H1 (cell line): Measurements from ENCODE around the gene CP. TPM values are rescaled to one million over a fixed set of nuclear protein-coding genes. Genes with fewer than 3 reads are reported as not detected.

Experiments
- CTCF ChIA-PET: fragments of 300-600 bp; sonication (Branson Sonifier 250); formaldehyde crosslinking; loops from one replicate; lab custom pipeline; 2021; ENCODE audit not compliant: partially characterized antibody; lab: Charles Lee
- POLR2A ChIA-PET: fragments of 300-600 bp; sonication (Branson Sonifier 250); formaldehyde crosslinking; loops from one replicate; lab custom pipeline; 2021; ENCODE audit warnings: inconsistent platforms; ENCODE audit not compliant: partially characterized antibody; lab: Charles Lee
- DNase-seq, 2 experiments: peaks; one replicate each; pipeline versions ENCODE4 v3.0.0 to v3.0.0-alpha.2; 2010 to 2022; ENCODE audit warnings: low spot score in 2 of 2, low read depth in 1 of 2, mixed read lengths in 1 of 2
- FAIRE-seq: peaks from 2 replicates; lab custom pipeline; 2011; peaks lifted over from hg19 to GRCh38; lab: Jason Lieb, UNC
- H2AFZ ChIP-seq: 2 replicates; pipeline ENCODE4 v1.8.1; 2012; ENCODE audit warnings: low read length, inconsistent platforms
- H2AK5ac ChIP-seq: 2 replicates; pipeline ENCODE4 v1.6.1; 2013; ENCODE audit warnings: low read depth, low read length
- H2BK120ac ChIP-seq: replicated peaks from 2 replicates; pipeline ENCODE3; 2013; ENCODE audit warnings: low read depth, low read length, inconsistent platforms
- H2BK12ac ChIP-seq: 2 replicates; pipeline ENCODE4 v1.6.1; 2013; ENCODE audit warnings: low read depth, low read length
- H2BK15ac ChIP-seq: 2 replicates; pipeline ENCODE4 v1.6.1; 2013; ENCODE audit warnings: low read length
- H2BK20ac ChIP-seq: 2 replicates; pipeline ENCODE4 v1.6.1; 2013; ENCODE audit warnings: low read length
- H2BK5ac ChIP-seq: 2 replicates; pipeline ENCODE4 v1.6.1; 2013; ENCODE audit warnings: low read depth, low read length
- H3K14ac ChIP-seq: 2 replicates; pipeline ENCODE4 v1.6.1; 2013; ENCODE audit warnings: inconsistent platforms; ENCODE audit not compliant: insufficient read length
- H3K18ac ChIP-seq: 2 replicates; pipeline ENCODE4 v1.6.1; 2013; ENCODE audit warnings: low read length; ENCODE audit errors: extremely low read depth
- H3K23ac ChIP-seq: 2 replicates; pipeline ENCODE4 v1.6.1; 2013; ENCODE audit warnings: inconsistent platforms; ENCODE audit not compliant: insufficient read length
- H3K23me2 ChIP-seq: 2 replicates; pipeline ENCODE4 v1.6.1; 2013; ENCODE audit warnings: low read depth, low read length
- H3K27ac ChIP-seq: 2 replicates; pipeline ENCODE4 v1.6.1; 2011; ENCODE audit warnings: low read depth, low read length, inconsistent platforms
- H3K27me3 ChIP-seq, 4 experiments: replicated peaks in 1 of 4; 1 replicate in 1 of 4; 2 replicates in 3 of 4; pipeline versions ENCODE4 v1.6.1 to v1.8.1; 2011 to 2013; ENCODE audit warnings: low read length in 3 of 4, mild to moderate bottlenecking in 3 of 4, inconsistent platforms in 2 of 4, mixed read lengths in 2 of 4, moderate library complexity in 1 of 4; ENCODE audit not compliant: control insufficient read depth in 3 of 4, insufficient read depth in 3 of 4; ENCODE audit errors: extremely low read depth in 1 of 4
- H3K36me3 ChIP-seq, 4 experiments: 2 replicates each; pipeline versions ENCODE4 v1.6.1 to v1.8.1; 2011 to 2013; ENCODE audit warnings: mild to moderate bottlenecking in 4 of 4, low read length in 3 of 4, moderate library complexity in 2 of 4, control low read depth in 1 of 4, inconsistent platforms in 1 of 4; ENCODE audit not compliant: insufficient read depth in 4 of 4, control insufficient read depth in 2 of 4
- H3K4ac ChIP-seq: replicated peaks from 2 replicates; pipeline ENCODE3; 2013; ENCODE audit warnings: low read length, low read depth, mixed read lengths, inconsistent platforms; ENCODE audit not compliant: insufficient read length
- H3K4me1 ChIP-seq, 4 experiments: replicated peaks in 1 of 4; 1 replicate in 1 of 4; 2 replicates in 3 of 4; pipeline versions ENCODE4 v1.6.1 to v1.8.1; 2011 to 2013; ENCODE audit warnings: low read length in 3 of 4, inconsistent platforms in 2 of 4, mixed read lengths in 1 of 4; ENCODE audit not compliant: insufficient read depth in 4 of 4, control insufficient read depth in 3 of 4
- H3K4me2 ChIP-seq, 2 experiments: 2 replicates each; pipeline versions ENCODE4 v1.6.1 to v1.8.1; 2011 to 2013; ENCODE audit warnings: low read depth in 2 of 2, low read length in 2 of 2, control low read depth in 1 of 2, inconsistent platforms in 1 of 2, mild to moderate bottlenecking in 1 of 2; ENCODE audit not compliant: insufficient read depth in 1 of 2
- H3K4me3 ChIP-seq, 4 experiments: fragments of 200-600, 300-600 bp in 1 of 4; sonication (generic), shearing (Covaris generic), sonication (Bioruptor Twin) in 1 of 4; 2 replicates each; pipeline versions ENCODE4 v1.5.1 to v1.8.1; 2011 to 2016; ENCODE audit warnings: low read length in 4 of 4, low read depth in 3 of 4, control low read depth in 2 of 4, inconsistent platforms in 2 of 4, mild to moderate bottlenecking in 2 of 4, mixed read lengths in 1 of 4, moderate library complexity in 1 of 4; ENCODE audit not compliant: insufficient read depth in 2 of 4; ENCODE audit errors: extremely low read depth in 1 of 4
- H3K56ac ChIP-seq: replicated peaks from 2 replicates; pipeline ENCODE3; 2013; ENCODE audit warnings: low read depth, mild to moderate bottlenecking, mixed read lengths, low read length, inconsistent platforms; ENCODE audit not compliant: insufficient read length
- H3K79me1 ChIP-seq: 2 replicates; pipeline ENCODE4 v1.6.1; 2013; ENCODE audit warnings: low read depth, low read length, control low read depth
- H3K79me2 ChIP-seq, 2 experiments: 2 replicates each; pipeline versions ENCODE4 v1.6.1 to v1.8.1; 2012 to 2013; ENCODE audit warnings: low read length in 2 of 2, mild to moderate bottlenecking in 2 of 2, inconsistent platforms in 1 of 2; ENCODE audit not compliant: insufficient read depth in 2 of 2, control insufficient read depth in 1 of 2
- H3K9ac ChIP-seq, 4 experiments: replicated peaks in 1 of 4; 1 replicate in 1 of 4; 2 replicates in 3 of 4; pipeline versions ENCODE4 v1.6.1 to v1.8.1; 2011 to 2013; ENCODE audit warnings: low read depth in 3 of 4, low read length in 3 of 4, control low read depth in 2 of 4, mild to moderate bottlenecking in 2 of 4, moderate library complexity in 2 of 4, inconsistent platforms in 1 of 4; ENCODE audit errors: extremely low read depth in 1 of 4
- H3K9me3 ChIP-seq, 2 experiments: 2 replicates each; pipeline versions ENCODE4 v1.6.1 to v1.8.1; 2012 to 2013; ENCODE audit warnings: mild to moderate bottlenecking in 2 of 2, moderate library complexity in 2 of 2, control low read depth in 1 of 2, inconsistent platforms in 1 of 2, low read depth in 1 of 2, low read length in 1 of 2, mixed read lengths in 1 of 2; ENCODE audit not compliant: insufficient read depth in 2 of 2
- H4K20me1 ChIP-seq, 2 experiments: replicated peaks in 1 of 2; 2 replicates each; pipeline versions ENCODE3 to v1.8.1; 2011 to 2013; ENCODE audit warnings: inconsistent platforms in 2 of 2, low read length in 2 of 2, mild to moderate bottlenecking in 1 of 2; ENCODE audit not compliant: insufficient read depth in 2 of 2, control insufficient read depth in 1 of 2
- H4K5ac ChIP-seq: 2 replicates; pipeline ENCODE4 v1.6.1; 2013; ENCODE audit warnings: low read length, low read depth, mixed read lengths, inconsistent platforms; ENCODE audit not compliant: insufficient read length
- H4K8ac ChIP-seq: 2 replicates; pipeline ENCODE4 v1.8.0; 2013; ENCODE audit warnings: mild to moderate bottlenecking, moderate library complexity, low read length, inconsistent platforms; ENCODE audit not compliant: insufficient read depth; ENCODE audit errors: extremely low read depth
- H4K91ac ChIP-seq: replicated peaks from 2 replicates; pipeline ENCODE3; 2013; ENCODE audit warnings: low read length, mixed read lengths, inconsistent platforms; ENCODE audit not compliant: insufficient read length
- ATF2 ChIP-seq: IDR thresholded peaks from 2 replicates; pipeline ENCODE4 v1.6.1; 2012; ENCODE audit warnings: low read length, inconsistent platforms
- CTCF ChIP-seq, 3 experiments: IDR thresholded peaks; 1 replicate in 2 of 3; 2 replicates in 1 of 3; pipeline versions ENCODE4 v1.5.1 to v1.6.1; 2011; ENCODE audit warnings: low read length in 3 of 3, mild to moderate bottlenecking in 3 of 3, inconsistent platforms in 2 of 3, low read depth in 1 of 3, moderate library complexity in 1 of 3; ENCODE audit not compliant: insufficient read depth in 1 of 3; ENCODE audit errors: control extremely low read depth in 1 of 3
- HDAC2 ChIP-seq, 2 experiments: fragments of 300-600 bp in 1 of 2; sonication (generic) in 1 of 2; IDR thresholded peaks; 2 replicates each; pipeline ENCODE4 v1.6.1; 2011 to 2012; ENCODE audit warnings: low read depth in 2 of 2, low read length in 2 of 2, mild to moderate bottlenecking in 2 of 2, moderate library complexity in 2 of 2, borderline replicate concordance in 1 of 2, inconsistent platforms in 1 of 2
- RBBP5 ChIP-seq: IDR thresholded peaks from 2 replicates; pipeline ENCODE4 v1.7.1; 2012; ENCODE audit warnings: low read depth, mild to moderate bottlenecking, inconsistent platforms, low read length, moderate library complexity, borderline replicate concordance
- SIRT6 ChIP-seq: IDR thresholded peaks from one replicate; pipeline ENCODE4 v1.7.1; 2012; ENCODE audit warnings: low read length, inconsistent platforms
- SIX5 ChIP-seq: IDR thresholded peaks from 2 replicates; pipeline ENCODE4 v1.6.1; 2011; ENCODE audit warnings: mild to moderate bottlenecking, low read depth, low read length
- SUZ12 ChIP-seq: fragments of 200-600 bp; sonication (generic); IDR thresholded peaks from 2 replicates; pipeline ENCODE4 v1.6.1; 2012; ENCODE audit warnings: mild to moderate bottlenecking, inconsistent platforms, low read length, moderate library complexity, mixed read lengths
- TEAD4 ChIP-seq: IDR thresholded peaks from 2 replicates; pipeline ENCODE4 v1.6.1; 2012; ENCODE audit warnings: low read depth, low read length, inconsistent platforms, mixed read lengths
- WGBS, 2 experiments: shearing (Covaris generic) in 1 of 2; methylation state at CpG; one replicate each; pipeline versions ENCODE4 v1.1.6 to v1.1.7; 2013 to 2015; ENCODE audit warnings: low lambda C conversion rate in 2 of 2, mixed read lengths in 2 of 2, inconsistent platforms in 1 of 2, low coverage in 1 of 2, missing lambda C conversion rate in 1 of 2; ENCODE audit not compliant: insufficient replicate concordance in 2 of 2, insufficient coverage in 1 of 2, insufficient read length in 1 of 2; ENCODE audit errors: extremely low coverage in 1 of 2, missing lambda C conversion rate in 1 of 2; 5-methylcytosine and 5-hydroxymethylcytosine counted together
- polyA plus RNA-seq, 7 experiments: library from polyadenylated mRNA; depleted of rRNA in 3 of 7; stranded (reverse) in 5 of 7; unstranded in 2 of 7; fragments of >200 nt in 5 of 7; fragments of 200-250 nt in 2 of 7; gene quantifications; 1 replicate in 5 of 7; 2 replicates in 1 of 7; 4 replicates in 1 of 7; pipeline versions ENCODE4 v1.2.1 to v1.2.3, GENCODE V29; 2011 to 2013; ENCODE audit warnings: missing spikeins in 2 of 7, mixed read lengths in 2 of 7
- total RNA-seq: library from RNA; stranded (reverse); fragmentation: NEBNext Ultra II Directional; extraction: Animal tissue kit (Norgen Biotek cat#: 25700); gene quantifications from 2 replicates; pipeline ENCODE4 v1.2.1, GENCODE V29; 2021

The CP gene
- total and polyA plus RNA-seq, 2 of the 8 experiments (the other 6 are each of a cell fraction or from before 2014, with no cell fraction given), result 0.32 to 2.6 TPM

GRCh38 chr3:149198611-149199010 is 23.0 kb downstream of the CP start:
- Histone ChIP-seq H2AK5ac (peak overlapping the region; percentile 61; the same call in 1 of the 2 replicates), H2BK120ac (peak overlapping the region; percentile 81), H2AFZ (no peak overlapping the region), H3K27me3 (no peaks in the 10 kb centered on the region), H4K91ac (peak overlapping the region; percentile 45), H2BK20ac (no peak overlapping the region), H3K18ac (no peak overlapping the region; the same call in 1 of the 2 replicates), H3K27ac (peak overlapping the region; percentile 87; the same call in 1 of the 2 replicates), H3K9ac (peak overlapping the region in 3 of 4 experiments; percentile 6 to 50 (median 16); a peak in 1 of 7 replicates), H3K79me2 (no peaks in the 10 kb centered on the region), H3K23me2 (no peaks in the 10 kb centered on the region), H3K79me1 (no peaks in the 10 kb centered on the region), H4K5ac (peak overlapping the region; percentile 92), H2BK5ac (peak overlapping the region; percentile 85), H4K20me1 (no peaks in the 10 kb centered on the region), H2BK15ac (no peak overlapping the region), H3K4me1 (peaks cover 8 to 24% (median 16%) of the 10 kb centered on the region in 4 experiments), H3K36me3 (no peaks in the 10 kb centered on the region), H2BK12ac (peak overlapping the region; percentile 5; the same call in 1 of the 2 replicates), H3K4me3 (peak overlapping the region in 2 of 4 experiments; percentile 2 to 48; a peak in 5 of 8 replicates), H3K14ac (no peak overlapping the region), H4K8ac (no peak overlapping the region), H3K4ac (no peak overlapping the region), H3K23ac (no peak overlapping the region), H3K9me3 (no peaks in the 10 kb centered on the region), H3K4me2 (peak overlapping the region; percentile 48 to 70), H3K56ac (peak overlapping the region; percentile 50)
- ChIA-PET CTCF (no interaction called here), POLR2A (interaction anchor here (0.6 to 1.0 kb wide), 4 partner anchors 12 to 35 kb away, joined by 3 to 4 read pairs (median 3); no protein-coding TSS in a partner anchor)
- WGBS, 2 experiments, result 0% methylated on average over 7 of the region's 7 CpGs; no CpG with 5 or more reads in 1 of the 2 experiments
- DNase-seq, result peak in 1 of 2 experiments; percentile 71
- peak; percentile 94 for FAIRE-seq
- TF ChIP-seq RBBP5 (0 out of 2 replicates have a peak, but pooled peaks have one; percentile 59), SIX5 (0 out of 2 replicates have a peak, but pooled peaks have one; percentile 15), ATF2 (peak; percentile 44; the same call in 1 of the 2 replicates), SIRT6 (no peak), CTCF (IDR thresholded peaks at IDR 0.05; ENCODE audit: control extremely low read depth in 1 of 3, insufficient read depth in 1 of 3, low read depth in 1 of 3, low read length in 3 of 3) (no peak), SUZ12 (no peak), TEAD4 (peak; percentile 60; the same call in 1 of the 2 replicates), HDAC2 (IDR thresholded peaks at IDR 0.05; ENCODE audit: borderline replicate concordance in 1 of 2, low read depth in 2 of 2, low read length in 2 of 2) (peak; percentile 23 to 74; a peak in 1 of 4 replicates)
